IPS DF 6.9 (cell line): ENCODE measurements around the gene ANKRD44.

Experiments used
- DNase-seq: peaks from one replicate; pipeline ENCODE4 v3.0.0-alpha.2; 2013; ENCODE audit warnings: low read depth, low spot score
- H3K27ac ChIP-seq: one replicate; pipeline ENCODE4 v1.5.1; 2013; ENCODE audit warnings: low read length, control low read depth
- H3K27me3 ChIP-seq: 2 replicates; pipeline ENCODE4 v1.6.1; 2013; ENCODE audit warnings: mild to moderate bottlenecking, low read length; ENCODE audit not compliant: control insufficient read depth, insufficient read depth
- H3K36me3 ChIP-seq: 2 replicates; pipeline ENCODE4 v1.6.1; 2013; ENCODE audit warnings: low read length; ENCODE audit not compliant: control insufficient read depth, insufficient read depth
- H3K4me1 ChIP-seq: 2 replicates; pipeline ENCODE4 v1.6.1; 2013; ENCODE audit warnings: low read length; ENCODE audit not compliant: control insufficient read depth, insufficient read depth
- H3K4me3 ChIP-seq: 2 replicates; pipeline ENCODE4 v1.5.1; 2013; ENCODE audit warnings: mild to moderate bottlenecking, low read length
- H3K9me3 ChIP-seq: 2 replicates; pipeline ENCODE4 v1.6.1; 2013; ENCODE audit warnings: low read length, inconsistent platforms; ENCODE audit not compliant: control insufficient read depth, insufficient read depth
- WGBS: extraction: QIAGEN DNeasy Blood & Tissue Kit; methylation state at CpG from one replicate; pipeline ENCODE4 v1.1.7; 2013; ENCODE audit warnings: mixed read lengths, missing lambda C conversion rate; ENCODE audit not compliant: insufficient read length, insufficient coverage; 5-methylcytosine and 5-hydroxymethylcytosine counted together

ANKRD44 gene

DNA sequence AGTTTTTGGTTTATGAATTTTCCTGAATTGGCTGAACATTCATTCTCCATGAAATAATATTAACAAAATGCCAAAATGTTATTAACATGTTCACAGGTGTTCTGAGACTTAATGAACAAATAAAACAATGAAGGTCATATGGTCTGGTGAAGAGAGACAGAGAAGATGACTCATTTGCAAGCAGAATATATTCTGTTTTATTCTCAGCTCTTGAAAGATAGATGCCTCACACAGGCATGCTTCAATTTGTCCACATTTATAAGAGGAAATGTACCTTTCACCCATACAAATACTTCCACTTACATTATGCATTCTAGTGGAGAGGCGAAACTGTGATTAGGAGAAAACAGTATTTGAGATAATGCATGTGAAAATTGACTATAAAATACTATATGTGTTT lies 308.7 kb downstream of the ANKRD44 start:
- no peaks in the 10 kb centered on the region for H3K36me3 ChIP-seq
- H3K4me1 ChIP-seq, result no peaks in the 10 kb centered on the region
- no CpG with 5 or more reads among the region's 1 CpG for WGBS
- H3K27ac ChIP-seq, result no peak overlapping the region
- DNase-seq, result no peak
- no peaks in the 10 kb centered on the region for H3K27me3 ChIP-seq
- no peak overlapping the region for H3K4me3 ChIP-seq
- H3K9me3 ChIP-seq, result no peaks in the 10 kb centered on the region

DNA sequence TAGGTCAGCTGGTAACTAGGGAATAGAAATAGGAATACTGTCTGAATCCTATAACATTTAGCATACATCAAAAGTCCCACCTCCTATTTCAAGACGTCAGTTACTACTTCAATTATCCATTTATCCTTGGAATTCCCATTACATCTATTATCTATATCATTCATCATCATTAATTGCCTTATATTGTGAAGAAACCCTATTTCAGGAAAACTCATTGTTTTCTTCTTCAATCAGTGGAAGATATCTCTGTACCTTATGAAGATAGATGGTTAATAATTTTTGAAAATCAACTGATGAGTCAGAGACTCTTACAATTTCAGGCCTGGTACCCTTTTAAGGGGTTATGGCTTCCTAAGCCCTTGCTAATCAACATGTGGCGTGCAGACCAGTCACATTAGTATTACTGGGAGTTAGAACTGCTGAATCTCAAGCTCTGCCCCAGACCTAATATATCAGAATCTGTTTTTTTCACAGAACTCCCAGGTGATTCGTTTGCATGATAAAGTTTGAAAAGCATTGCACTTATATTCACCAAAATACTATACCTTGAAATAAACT lies 314.7 kb downstream of the ANKRD44 start:
- Histone ChIP-seq H3K4me3 (no peak overlapping the region), H3K27me3 (no peaks in the 10 kb centered on the region), H3K9me3 (no peaks in the 10 kb centered on the region), H3K36me3 (no peaks in the 10 kb centered on the region), H3K4me1 (no peaks in the 10 kb centered on the region), H3K27ac (no peak overlapping the region)
- WGBS, result 100% methylated on average over 1 of the region's 3 CpGs
- no peak for DNase-seq

DNA sequence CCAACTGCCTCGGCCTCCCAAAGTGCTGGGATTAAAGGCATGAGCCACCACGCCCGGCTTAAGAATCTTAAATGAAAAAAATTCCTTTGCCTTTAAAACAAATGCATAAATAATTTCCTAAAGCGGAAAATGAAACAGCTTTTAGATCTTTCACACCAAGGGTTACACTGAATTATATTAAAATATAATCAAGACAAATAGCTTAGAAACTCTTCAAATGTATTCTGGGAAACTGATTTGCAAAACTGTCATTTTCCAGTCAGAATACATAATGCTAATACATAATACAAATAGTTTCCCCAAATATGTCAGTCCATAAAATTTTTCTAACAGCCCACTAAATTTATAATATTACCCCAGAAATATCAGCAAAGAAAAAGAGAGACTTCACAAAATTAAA lies 315.8 kb downstream of the ANKRD44 start:
- no peak for DNase-seq
- H3K27ac ChIP-seq, result no peak overlapping the region
- no peaks in the 10 kb centered on the region for H3K27me3 ChIP-seq
- H3K4me3 ChIP-seq, result no peak overlapping the region
- no peaks in the 10 kb centered on the region for H3K9me3 ChIP-seq
- WGBS, result no CpG with 5 or more reads among the region's 4 CpGs
- no peaks in the 10 kb centered on the region for H3K36me3 ChIP-seq
- H3K4me1 ChIP-seq, result no peaks in the 10 kb centered on the region

DNA sequence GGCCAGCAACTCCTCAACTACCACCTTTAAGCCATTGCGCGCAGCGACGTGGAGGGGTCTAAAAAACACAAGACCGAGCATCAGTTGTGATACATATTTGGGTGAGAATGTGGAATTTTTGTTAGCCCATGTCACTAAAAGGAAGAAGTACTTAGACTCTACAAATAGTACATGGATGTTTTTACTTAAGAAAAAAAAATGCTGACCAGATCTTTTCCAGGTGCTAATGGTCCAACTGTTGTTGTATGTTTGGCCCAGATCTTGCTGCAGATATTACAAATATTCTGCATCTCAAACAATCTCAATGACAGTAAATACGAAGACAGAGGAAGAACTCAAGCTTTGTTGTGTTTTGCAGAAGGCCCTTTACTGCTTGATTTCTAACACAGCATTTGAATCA lies 317.0 kb downstream of the ANKRD44 start:
- Histone ChIP-seq H3K4me1 (no peaks in the 10 kb centered on the region), H3K36me3 (no peaks in the 10 kb centered on the region), H3K27me3 (no peaks in the 10 kb centered on the region), H3K4me3 (no peak overlapping the region), H3K9me3 (no peaks in the 10 kb centered on the region), H3K27ac (no peak overlapping the region)
- no peak for DNase-seq
- no CpG with 5 or more reads among the region's 6 CpGs for WGBS

DNA sequence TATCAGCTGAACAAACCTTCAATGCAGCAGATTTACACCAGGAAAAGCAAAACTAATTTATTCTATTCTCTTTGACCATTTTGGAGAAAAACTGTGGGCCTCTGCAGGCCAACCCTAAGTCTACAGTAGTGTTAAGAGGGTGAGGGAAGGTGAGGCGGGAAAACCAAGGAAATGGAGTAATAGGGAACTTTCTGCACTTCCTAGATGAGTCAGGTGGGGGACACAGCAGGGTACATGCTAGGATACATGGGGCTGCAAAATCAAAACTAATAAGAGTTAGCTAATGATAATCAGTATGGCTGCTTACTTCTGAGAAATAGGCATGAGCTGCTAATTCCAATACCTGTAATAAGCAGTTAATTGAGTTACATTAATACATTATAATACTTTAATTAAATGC lies 318.1 kb downstream of the ANKRD44 start:
- Histone ChIP-seq H3K4me3 (no peak overlapping the region), H3K27me3 (no peaks in the 10 kb centered on the region), H3K4me1 (no peaks in the 10 kb centered on the region), H3K9me3 (no peaks in the 10 kb centered on the region), H3K36me3 (no peaks in the 10 kb centered on the region), H3K27ac (no peak overlapping the region)
- no CpG with 5 or more reads among the region's 1 CpG for WGBS
- DNase-seq, result no peak

DNA sequence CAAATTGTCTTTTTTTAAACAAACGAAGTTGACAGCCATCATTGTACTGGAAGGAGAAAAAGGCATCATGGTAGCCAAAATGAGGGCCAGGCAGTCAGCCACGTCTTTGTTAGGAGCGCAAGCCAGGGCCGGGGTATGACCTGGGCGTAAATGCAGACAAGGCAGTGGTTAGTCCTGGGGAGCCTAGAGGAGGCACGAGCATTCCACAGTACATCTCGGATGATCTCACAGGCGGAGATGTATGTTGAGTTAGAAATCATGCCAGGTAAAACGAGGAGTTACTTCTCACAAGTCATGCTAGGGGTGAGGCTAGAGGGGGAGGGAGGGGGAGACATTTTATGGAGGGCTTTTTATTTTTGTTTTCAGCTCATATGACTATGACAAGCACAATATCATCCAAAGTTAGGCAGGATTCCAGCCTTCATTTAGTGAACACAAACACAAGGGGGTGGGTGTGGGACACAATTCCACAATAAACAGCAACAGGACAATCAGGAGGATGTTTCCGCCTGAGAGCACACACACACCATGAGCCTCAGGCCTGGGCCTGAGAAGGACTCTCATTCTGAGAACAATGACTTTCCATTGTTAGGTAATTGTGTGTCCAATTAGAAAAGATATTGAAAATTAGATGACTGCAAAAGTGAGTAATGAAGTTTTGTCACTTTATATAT lies 319.7 kb downstream of the ANKRD44 start:
- Histone ChIP-seq H3K27ac (no peak overlapping the region), H3K4me3 (no peak overlapping the region), H3K4me1 (no peaks in the 10 kb centered on the region), H3K9me3 (no peaks in the 10 kb centered on the region), H3K27me3 (no peaks in the 10 kb centered on the region), H3K36me3 (no peaks in the 10 kb centered on the region)
- DNase-seq, result no peak
- WGBS, result no CpG with 5 or more reads among the region's 10 CpGs

DNA sequence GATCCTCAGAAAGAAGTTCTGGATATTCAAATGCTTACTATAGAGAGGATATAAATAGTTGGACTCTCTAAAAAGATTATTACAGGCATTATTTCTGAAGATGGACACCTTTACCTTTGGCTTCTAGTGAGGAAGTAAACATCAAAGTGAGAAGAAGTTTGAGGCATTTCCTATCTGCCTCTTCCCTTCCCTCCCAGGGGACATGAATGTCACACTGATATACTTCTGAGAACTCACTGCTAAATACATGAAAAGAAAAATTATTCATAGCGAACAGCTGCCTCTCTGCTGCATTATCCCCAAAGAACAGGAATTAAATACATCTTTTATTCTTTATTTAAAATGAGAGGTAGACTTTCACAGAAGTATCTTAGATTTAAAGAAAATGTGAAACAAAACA lies 320.5 kb downstream of the ANKRD44 start:
- Histone ChIP-seq H3K27ac (no peak overlapping the region), H3K36me3 (no peaks in the 10 kb centered on the region), H3K4me3 (no peak overlapping the region), H3K9me3 (no peaks in the 10 kb centered on the region), H3K4me1 (no peaks in the 10 kb centered on the region), H3K27me3 (no peaks in the 10 kb centered on the region)
- no peak for DNase-seq
- no CpG with 5 or more reads among the region's 1 CpG for WGBS

DNA sequence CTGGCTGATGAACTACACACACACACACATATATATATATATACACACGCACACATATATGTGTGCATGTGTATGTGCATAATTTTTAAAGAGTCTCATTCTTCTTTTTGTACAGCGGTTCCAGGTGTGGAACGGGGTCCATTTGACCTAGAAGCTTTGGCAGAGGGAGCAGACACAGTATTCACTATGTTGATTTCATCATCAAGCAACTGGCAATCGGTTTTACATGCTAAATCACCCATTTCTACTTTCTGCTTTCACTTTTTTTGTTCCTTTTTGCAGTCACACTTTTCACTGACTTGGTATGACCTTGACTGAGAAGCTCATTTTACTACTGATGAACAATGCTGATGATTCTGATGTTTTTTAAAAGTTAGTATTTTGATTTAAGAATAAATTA lies 321.1 kb downstream of the ANKRD44 start:
- H3K27me3 ChIP-seq, result no peaks in the 10 kb centered on the region
- no CpG with 5 or more reads among the region's 4 CpGs for WGBS
- DNase-seq, result no peak
- H3K4me1 ChIP-seq, result no peaks in the 10 kb centered on the region
- no peak overlapping the region for H3K27ac ChIP-seq
- no peaks in the 10 kb centered on the region for H3K9me3 ChIP-seq
- no peaks in the 10 kb centered on the region for H3K36me3 ChIP-seq
- H3K4me3 ChIP-seq, result no peak overlapping the region

DNA sequence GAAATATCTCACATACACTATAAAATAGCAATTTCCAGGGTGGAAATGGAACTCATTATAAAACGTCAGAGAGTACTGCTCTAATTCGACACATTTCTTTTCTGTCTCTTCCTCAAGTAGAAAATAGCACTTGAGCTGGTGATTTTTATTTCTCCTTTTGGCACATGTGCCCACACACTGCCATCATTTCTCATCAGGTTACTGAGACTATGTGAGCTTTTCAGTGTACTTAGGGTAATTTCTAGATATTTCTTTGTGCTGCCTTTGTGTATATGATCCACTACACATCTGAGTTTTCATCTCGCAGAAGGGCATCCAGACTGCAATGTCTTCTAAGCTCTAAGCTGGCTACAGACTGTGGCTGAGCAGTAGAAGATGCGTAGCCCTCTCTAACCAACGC lies 321.9 kb downstream of the ANKRD44 start:
- Histone ChIP-seq H3K36me3 (no peaks in the 10 kb centered on the region), H3K4me3 (no peak overlapping the region), H3K9me3 (no peaks in the 10 kb centered on the region), H3K27me3 (no peaks in the 10 kb centered on the region), H3K27ac (no peak overlapping the region), H3K4me1 (no peaks in the 10 kb centered on the region)
- no CpG with 5 or more reads among the region's 5 CpGs for WGBS
- no peak for DNase-seq

DNA sequence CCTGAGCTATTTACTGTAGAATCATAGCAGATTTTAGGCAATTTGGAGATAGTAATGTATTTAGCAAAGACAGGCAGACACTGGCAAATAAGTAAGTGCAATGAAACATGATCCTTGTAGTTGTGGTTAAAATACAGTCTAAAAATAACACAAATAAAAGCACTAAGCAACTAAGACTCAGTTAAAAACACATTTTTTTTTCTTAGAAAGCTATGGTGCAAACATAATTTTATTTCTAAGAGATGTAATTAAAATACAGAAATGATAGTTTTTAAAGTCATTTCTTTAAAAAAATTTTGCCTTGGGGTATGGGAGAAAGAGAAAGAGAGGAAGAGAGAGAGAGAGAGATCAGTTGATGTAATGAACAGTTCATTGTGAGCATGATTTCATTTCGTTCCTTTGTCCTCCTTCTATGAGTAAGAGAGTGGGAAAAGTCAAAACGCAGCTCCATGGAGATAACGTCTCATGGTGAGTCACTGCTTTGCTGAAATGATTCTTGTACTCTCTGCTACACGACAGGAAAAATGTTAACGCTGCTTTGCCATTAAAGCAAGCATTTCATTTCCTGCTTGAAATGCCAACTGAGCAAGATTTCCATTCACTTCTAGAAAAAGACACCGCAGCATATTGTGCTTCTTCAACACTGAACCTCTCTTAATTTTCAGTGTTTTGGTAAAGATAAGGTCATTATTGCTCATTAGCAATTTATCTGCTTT lies 322.8 kb downstream of the ANKRD44 start:
- Histone ChIP-seq H3K36me3 (no peaks in the 10 kb centered on the region), H3K9me3 (no peaks in the 10 kb centered on the region), H3K4me3 (no peak overlapping the region), H3K27ac (no peak overlapping the region), H3K27me3 (no peaks in the 10 kb centered on the region), H3K4me1 (no peaks in the 10 kb centered on the region)
- DNase-seq, result no peak
- WGBS, result no CpG with 5 or more reads among the region's 6 CpGs

DNA sequence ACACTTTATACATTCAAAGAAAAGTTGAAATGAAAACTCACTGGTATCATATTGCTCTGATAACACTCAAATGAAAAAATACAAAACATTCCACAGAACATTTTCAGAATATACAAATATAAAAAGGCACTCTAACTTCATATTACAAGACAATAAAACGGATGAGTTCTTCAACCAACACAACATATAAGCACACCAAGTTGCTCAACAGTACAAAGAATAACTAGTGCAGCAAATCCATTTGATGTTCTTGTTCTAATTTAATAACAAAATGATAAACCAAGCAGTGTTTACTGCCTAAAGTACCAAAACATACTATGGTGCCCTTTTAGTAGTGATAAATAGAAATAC lies 323.3 kb downstream of the ANKRD44 start:
- no peak overlapping the region for H3K4me3 ChIP-seq
- no peaks in the 10 kb centered on the region for H3K27me3 ChIP-seq
- no CpG with 5 or more reads among the region's 1 CpG for WGBS
- H3K9me3 ChIP-seq, result no peaks in the 10 kb centered on the region
- no peak overlapping the region for H3K27ac ChIP-seq
- DNase-seq, result no peak
- no peaks in the 10 kb centered on the region for H3K4me1 ChIP-seq
- H3K36me3 ChIP-seq, result no peaks in the 10 kb centered on the region
